Mesodermal cell (in vitro differentiated cells): ENCODE data around the gene CYSTM1.

Source experiments
- H3K27ac ChIP-seq: 2 replicates; pipeline ENCODE4 v1.7.0; 2013; ENCODE audit warnings: mild to moderate bottlenecking, low read depth, low read length, moderate library complexity; ENCODE audit not compliant: severe bottlenecking
- H3K36me3 ChIP-seq: 2 replicates; pipeline ENCODE4 v1.7.1; 2013; ENCODE audit warnings: mild to moderate bottlenecking, low read length, moderate library complexity; ENCODE audit not compliant: control insufficient read depth, insufficient read depth
- H3K4me1 ChIP-seq: one replicate; pipeline ENCODE4 v1.7.1; 2013; ENCODE audit warnings: mild to moderate bottlenecking, low read length; ENCODE audit not compliant: insufficient read depth, control insufficient read depth, poor library complexity, severe bottlenecking
- H3K4me3 ChIP-seq: 2 replicates; pipeline ENCODE4 v1.7.0; 2013; ENCODE audit warnings: low read length, control low read depth, mild to moderate bottlenecking; ENCODE audit not compliant: insufficient read depth, poor library complexity, severe bottlenecking; ENCODE audit errors: extremely low read depth
- H3K9me3 ChIP-seq: 2 replicates; pipeline ENCODE4 v1.7.1; 2013; ENCODE audit warnings: mild to moderate bottlenecking, low read length, moderate library complexity; ENCODE audit not compliant: control insufficient read depth
- WGBS, 2 experiments: methylation state at CpG; one replicate each; pipeline ENCODE4 v1.1.5; 2013; ENCODE audit warnings: missing lambda C conversion rate in 2 of 2; ENCODE audit not compliant: insufficient coverage in 2 of 2; 5-methylcytosine and 5-hydroxymethylcytosine counted together

Gene CYSTM1

GRCh38 chr5:140246378-140247122, 71.6 kb downstream of the CYSTM1 start:
- Histone ChIP-seq H3K36me3 (peaks cover 37% of the 10 kb centered on the region), H3K27ac (peak overlapping the region; percentile 76), H3K4me3 (no peak overlapping the region), H3K9me3 (no peaks in the 10 kb centered on the region), H3K4me1 (peaks cover 55% of the 10 kb centered on the region)
- 75 to 84% methylated on average over 5 to 7 of the region's 8 CpGs for WGBS, 2 experiments

GRCh38 chr5:140248414-140248813, 73.4 kb downstream of the CYSTM1 start:
- 60 to 94% methylated on average over 2 of the region's 3 CpGs for WGBS, 2 experiments

GRCh38 chr5:140249536-140249935, 74.5 kb downstream of the CYSTM1 start:
- peaks cover 42% of the 10 kb centered on the region for H3K36me3 ChIP-seq
- peaks cover 78% of the 10 kb centered on the region for H3K4me1 ChIP-seq
- H3K27ac ChIP-seq, result no peak overlapping the region
- no peaks in the 10 kb centered on the region for H3K9me3 ChIP-seq
- H3K4me3 ChIP-seq, result no peak overlapping the region
- 94% methylated on average over 3 of the region's 5 CpGs for WGBS, 2 experiments

More at GRCh38 chr5:140248414-140248813, 73.4 kb downstream of the CYSTM1 start:
- Histone ChIP-seq H3K4me3 (no peak overlapping the region), H3K4me1 (peaks cover 67% of the 10 kb centered on the region), H3K27ac (no peak overlapping the region), H3K36me3 (peaks cover 45% of the 10 kb centered on the region), H3K9me3 (no peaks in the 10 kb centered on the region)

- H3K27ac ChIP-seq, result no peak overlapping the region
- 98 to 100% methylated on average over 5 of the region's 6 CpGs for WGBS, 2 experiments
Measured at GRCh38 chr5:140250386-140250785, 75.4 kb downstream of the CYSTM1 start.

GRCh38 chr5:140251527-140251973, 76.6 kb downstream of the CYSTM1 start:
- Histone ChIP-seq H3K4me3 (no peak overlapping the region), H3K4me1 (peaks cover 69% of the 10 kb centered on the region), H3K9me3 (no peaks in the 10 kb centered on the region), H3K27ac (peak overlapping the region; percentile 87), H3K36me3 (peaks cover 41% of the 10 kb centered on the region)
- 59 to 70% methylated on average over 3 to 5 of the region's 5 CpGs for WGBS, 2 experiments

More at GRCh38 chr5:140250386-140250785, 75.4 kb downstream of the CYSTM1 start:
- H3K36me3 ChIP-seq, result peaks cover 37% of the 10 kb centered on the region
- H3K9me3 ChIP-seq, result no peaks in the 10 kb centered on the region
- peaks cover 76% of the 10 kb centered on the region for H3K4me1 ChIP-seq
- no peak overlapping the region for H3K4me3 ChIP-seq

GRCh38 chr5:140252470-140253126, 77.6 kb downstream of the CYSTM1 start:
- no peaks in the 10 kb centered on the region for H3K9me3 ChIP-seq
- peaks cover 64% of the 10 kb centered on the region for H3K4me1 ChIP-seq
- 96 to 99% methylated on average over 7 to 9 of the region's 10 CpGs for WGBS, 2 experiments
- H3K27ac ChIP-seq, result peak overlapping the region; percentile 87
- no peak overlapping the region for H3K4me3 ChIP-seq
- H3K36me3 ChIP-seq, result peaks cover 46% of the 10 kb centered on the region

GRCh38 chr5:140253985-140254384, 79.0 kb downstream of the CYSTM1 start:
- peaks cover 65% of the 10 kb centered on the region for H3K4me1 ChIP-seq
- H3K4me3 ChIP-seq, result no peak overlapping the region
- 95 to 100% methylated on average over 4 of the region's 4 CpGs for WGBS, 2 experiments
- H3K27ac ChIP-seq, result no peak overlapping the region
- H3K36me3 ChIP-seq, result peaks cover 55% of the 10 kb centered on the region
- H3K9me3 ChIP-seq, result no peaks in the 10 kb centered on the region

GRCh38 chr5:140255460-140256157, 80.6 kb downstream of the CYSTM1 start:
- Histone ChIP-seq H3K36me3 (peaks cover 55% of the 10 kb centered on the region), H3K9me3 (no peaks in the 10 kb centered on the region), H3K4me1 (peaks cover 52% of the 10 kb centered on the region), H3K4me3 (no peak overlapping the region), H3K27ac (no peak overlapping the region)
- 92 to 100% methylated on average over 3 to 4 of the region's 4 CpGs for WGBS, 2 experiments

- peaks cover 53% of the 10 kb centered on the region for H3K36me3 ChIP-seq
- 90 to 96% methylated on average over 5 of the region's 6 CpGs for WGBS, 2 experiments
- H3K27ac ChIP-seq, result no peak overlapping the region
- H3K4me3 ChIP-seq, result no peak overlapping the region
- H3K9me3 ChIP-seq, result no peaks in the 10 kb centered on the region
- H3K4me1 ChIP-seq, result peaks cover 53% of the 10 kb centered on the region
Measured at GRCh38 chr5:140256726-140257125, 81.7 kb downstream of the CYSTM1 start.

GRCh38 chr5:140258016-140258415, 83.0 kb downstream of the CYSTM1 start:
- Histone ChIP-seq H3K27ac (peak overlapping the region; percentile 30), H3K4me3 (no peak overlapping the region), H3K4me1 (peaks cover 48% of the 10 kb centered on the region), H3K9me3 (no peaks in the 10 kb centered on the region), H3K36me3 (peaks cover 56% of the 10 kb centered on the region)
- 88 to 96% methylated on average over 2 to 3 of the region's 3 CpGs for WGBS, 2 experiments
